Neuronal stem cell (in vitro differentiated cells): Measurements from ENCODE around the gene ZNF438.
"Not testable (repeated sequence)": the region's sequence is repeated elsewhere in the genome, so short reads cannot be mapped to it uniquely, and the experiment has no call there.

Source experiments
- DNase-seq: peaks from one replicate; pipeline ENCODE4 v3.0.0-alpha.2; 2013; ENCODE audit warnings: low spot score
- H2AFZ ChIP-seq: one replicate; pipeline ENCODE4 v1.6.1; 2013; ENCODE audit warnings: mild to moderate bottlenecking, low read length, inconsistent platforms
- H2AK5ac ChIP-seq: 2 replicates; pipeline ENCODE4 v1.6.1; 2013; ENCODE audit warnings: low read depth, mild to moderate bottlenecking, inconsistent platforms, low read length, moderate library complexity, mixed read lengths
- H2BK120ac ChIP-seq: 2 replicates; pipeline ENCODE4 v1.6.1; 2013; ENCODE audit warnings: low read depth, mild to moderate bottlenecking, inconsistent platforms, low read length, moderate library complexity, mixed read lengths
- H2BK12ac ChIP-seq: one replicate; pipeline ENCODE4 v1.6.1; 2013; ENCODE audit warnings: low read length, inconsistent platforms
- H2BK15ac ChIP-seq: 2 replicates; pipeline ENCODE4 v1.6.1; 2013; ENCODE audit warnings: mild to moderate bottlenecking, low read length, inconsistent platforms, mixed read lengths
- H2BK5ac ChIP-seq: one replicate; pipeline ENCODE4 v1.6.1; 2013; ENCODE audit warnings: inconsistent platforms, mild to moderate bottlenecking, low read length, moderate library complexity
- H3K14ac ChIP-seq: one replicate; pipeline ENCODE4 v1.6.1; 2013; ENCODE audit warnings: low read length, inconsistent platforms
- H3K18ac ChIP-seq: 2 replicates; pipeline ENCODE4 v1.6.1; 2013; ENCODE audit warnings: low read length, inconsistent platforms
- H3K23ac ChIP-seq: 2 replicates; pipeline ENCODE4 v1.6.1; 2013; ENCODE audit warnings: low read depth, mild to moderate bottlenecking, mixed read lengths, low read length, inconsistent platforms; ENCODE audit not compliant: poor library complexity
- H3K27ac ChIP-seq: replicated peaks from 3 replicates; pipeline ENCODE4 v1.5.1; 2013; ENCODE audit warnings: low read length, inconsistent platforms
- H3K27me3 ChIP-seq, 3 experiments: 2 replicates each; pipeline ENCODE4 v1.6.1; 2013; ENCODE audit warnings: low read length in 3 of 3, mild to moderate bottlenecking in 2 of 3, inconsistent platforms in 1 of 3, low read depth in 1 of 3, mixed read lengths in 1 of 3, moderate library complexity in 1 of 3; ENCODE audit not compliant: control insufficient read depth in 3 of 3, insufficient read depth in 3 of 3
- H3K36me3 ChIP-seq, 2 donors: replicated peaks in 1 of 2; 2 replicates each; pipeline ENCODE4 v1.6.1; 2013; ENCODE audit warnings: low read length in 2 of 2; ENCODE audit not compliant: control insufficient read depth in 2 of 2, insufficient read depth in 2 of 2
- H3K4ac ChIP-seq: 2 replicates; pipeline ENCODE4 v1.6.1; 2013; ENCODE audit warnings: inconsistent platforms, mild to moderate bottlenecking, low read length, moderate library complexity
- H3K4me1 ChIP-seq, 2 donors: 1 replicate in 1 of 2; 2 replicates in 1 of 2; pipeline ENCODE4 v1.6.1; 2013; ENCODE audit warnings: low read length in 2 of 2, low read depth in 1 of 2; ENCODE audit not compliant: control insufficient read depth in 2 of 2, insufficient read depth in 1 of 2
- H3K4me2 ChIP-seq: one replicate; pipeline ENCODE4 v1.6.1; 2013; ENCODE audit warnings: mild to moderate bottlenecking, low read length, inconsistent platforms; ENCODE audit not compliant: insufficient read depth, poor library complexity, severe bottlenecking
- H3K4me3 ChIP-seq, 2 donors: 2 replicates each; pipeline ENCODE4 v1.5.1; 2013; ENCODE audit warnings: low read length in 2 of 2, mild to moderate bottlenecking in 2 of 2, inconsistent platforms in 1 of 2, moderate library complexity in 1 of 2
- H3K79me1 ChIP-seq: one replicate; pipeline ENCODE4 v1.6.1; 2013; ENCODE audit warnings: low read depth, mild to moderate bottlenecking, inconsistent platforms, low read length, moderate library complexity
- H3K9ac ChIP-seq: one replicate; pipeline ENCODE4 v1.6.1; 2013; ENCODE audit warnings: mild to moderate bottlenecking, low read depth, low read length, inconsistent platforms; ENCODE audit not compliant: poor library complexity
- H3K9me3 ChIP-seq, 2 donors: replicated peaks in 1 of 2; 2 replicates each; pipeline versions ENCODE3 to v1.6.1; 2013; ENCODE audit warnings: low read length in 2 of 2, mild to moderate bottlenecking in 2 of 2, inconsistent platforms in 1 of 2, low read depth in 1 of 2, mixed read lengths in 1 of 2, moderate library complexity in 1 of 2; ENCODE audit not compliant: control insufficient read depth in 2 of 2, insufficient read depth in 1 of 2
- H4K8ac ChIP-seq: one replicate; pipeline ENCODE4 v1.6.1; 2013; ENCODE audit warnings: low read depth, mild to moderate bottlenecking, inconsistent platforms, low read length, moderate library complexity
- H4K91ac ChIP-seq: one replicate; pipeline ENCODE4 v1.6.1; 2013; ENCODE audit warnings: low read length, low read depth, mild to moderate bottlenecking, inconsistent platforms; ENCODE audit not compliant: poor library complexity
- WGBS, 2 donors: extraction: QIAGEN DNeasy Blood & Tissue Kit; methylation state at CpG; one replicate each; pipeline ENCODE4 v1.1.7; 2013; ENCODE audit warnings: missing lambda C conversion rate in 2 of 2, mixed read lengths in 1 of 2; ENCODE audit not compliant: insufficient read length in 2 of 2, insufficient replicate concordance in 1 of 2; ENCODE audit errors: extremely low coverage in 2 of 2; 5-methylcytosine and 5-hydroxymethylcytosine counted together

Gene ZNF438

GRCh38 chr10:31051703-31052102, 20.0 kb upstream of the ZNF438 start:
- Histone ChIP-seq H3K27ac (no peak overlapping the region), H2BK5ac (no peak overlapping the region), H3K36me3 (no peaks in the 10 kb centered on the region), H3K9me3 (peaks cover 5 to 8% of the 10 kb centered on the region in 2 donors), H3K4me1 (no peaks in the 10 kb centered on the region), H3K4me3 (no peak overlapping the region), H2AK5ac (no peak overlapping the region), H4K8ac (no peak overlapping the region), H2BK15ac (no peak overlapping the region), H3K4me2 (no peak overlapping the region), H3K4ac (no peak overlapping the region), H2BK120ac (no peak overlapping the region), H3K14ac (no peak overlapping the region), H3K79me1 (no peaks in the 10 kb centered on the region), H3K27me3 (no peaks in the 10 kb centered on the region), H4K91ac (no peak overlapping the region), H3K18ac (no peak overlapping the region), H2AFZ (no peak overlapping the region), H3K23ac (no peak overlapping the region), H2BK12ac (no peak overlapping the region), H3K9ac (no peak overlapping the region)
- DNase-seq, result no peak
- WGBS, 2 donors, result no CpG with 5 or more reads among the region's 4 CpGs

GRCh38 chr10:31042670-31043069, 11.0 kb upstream of the ZNF438 start:
- Histone ChIP-seq H3K4ac (no peak overlapping the region), H3K36me3 (no peaks in the 10 kb centered on the region), H3K27ac (no peak overlapping the region), H2BK120ac (no peak overlapping the region), H2BK5ac (no peak overlapping the region), H3K18ac (no peak overlapping the region), H3K4me3 (no peak overlapping the region), H3K23ac (no peak overlapping the region), H3K14ac (no peak overlapping the region), H2BK15ac (no peak overlapping the region), H2AK5ac (no peak overlapping the region), H3K4me2 (no peak overlapping the region), H3K79me1 (no peaks in the 10 kb centered on the region), H4K91ac (no peak overlapping the region), H3K27me3 (no peaks in the 10 kb centered on the region), H4K8ac (no peak overlapping the region), H3K9ac (no peak overlapping the region), H2BK12ac (no peak overlapping the region), H3K9me3 (no peaks in the 10 kb centered on the region), H2AFZ (no peak overlapping the region), H3K4me1 (no peaks in the 10 kb centered on the region)
- no CpG with 5 or more reads among the region's 2 CpGs for WGBS, 2 donors
- no peak for DNase-seq

GRCh38 chr10:31041011-31041410, 9.3 kb upstream of the ZNF438 start:
- Histone ChIP-seq H3K18ac (no peak overlapping the region), H3K4me3 (no peak overlapping the region), H3K9me3 (no peaks in the 10 kb centered on the region), H3K4me2 (no peak overlapping the region), H3K79me1 (no peaks in the 10 kb centered on the region), H3K14ac (no peak overlapping the region), H2BK5ac (no peak overlapping the region), H2BK12ac (no peak overlapping the region), H4K8ac (no peak overlapping the region), H3K4me1 (no peaks in the 10 kb centered on the region), H3K4ac (no peak overlapping the region), H2AFZ (no peak overlapping the region), H2AK5ac (no peak overlapping the region), H4K91ac (no peak overlapping the region), H3K27me3 (no peaks in the 10 kb centered on the region), H2BK120ac (no peak overlapping the region), H2BK15ac (no peak overlapping the region), H3K9ac (no peak overlapping the region), H3K36me3 (no peaks in the 10 kb centered on the region), H3K23ac (no peak overlapping the region), H3K27ac (no peak overlapping the region)
- DNase-seq, result no peak
- no CpG with 5 or more reads among the region's 3 CpGs for WGBS, 2 donors

GRCh38 chr10:31039006-31039405, 7.3 kb upstream of the ZNF438 start:
- not testable (repeated sequence) for H4K8ac ChIP-seq

More at GRCh38 chr10:31039006-31039405, 7.3 kb upstream of the ZNF438 start:
- H2BK12ac ChIP-seq, H2BK5ac ChIP-seq, H3K18ac ChIP-seq, H3K9ac ChIP-seq, H3K9me3 ChIP-seq, H2BK120ac ChIP-seq, DNase-seq, H3K14ac ChIP-seq, H3K27ac ChIP-seq, H3K27me3 ChIP-seq, H3K4ac ChIP-seq, H4K91ac ChIP-seq, H2AFZ ChIP-seq, H3K79me1 ChIP-seq, H3K4me2 ChIP-seq, H2BK15ac ChIP-seq, H2AK5ac ChIP-seq, H3K4me1 ChIP-seq, H3K4me3 ChIP-seq, H3K23ac ChIP-seq, H3K36me3 ChIP-seq: not testable (repeated sequence)
- no CpG with 5 or more reads among the region's 2 CpGs for WGBS, 2 donors
